Suppressor macrophage treated with lipopolysaccharide for 1 hour (primary cell): Measurements from ENCODE around the gene AP3D1.
"Not testable (repeated sequence)": the region's sequence is repeated elsewhere in the genome, so short reads cannot be mapped to it uniquely, and the experiment has no call there.

ENCODE experiments used
- DNase-seq, 3 donors: peaks; one replicate each; pipeline ENCODE4 v3.0.0-alpha.2; 2020 to 2022

Gene AP3D1

DNA sequence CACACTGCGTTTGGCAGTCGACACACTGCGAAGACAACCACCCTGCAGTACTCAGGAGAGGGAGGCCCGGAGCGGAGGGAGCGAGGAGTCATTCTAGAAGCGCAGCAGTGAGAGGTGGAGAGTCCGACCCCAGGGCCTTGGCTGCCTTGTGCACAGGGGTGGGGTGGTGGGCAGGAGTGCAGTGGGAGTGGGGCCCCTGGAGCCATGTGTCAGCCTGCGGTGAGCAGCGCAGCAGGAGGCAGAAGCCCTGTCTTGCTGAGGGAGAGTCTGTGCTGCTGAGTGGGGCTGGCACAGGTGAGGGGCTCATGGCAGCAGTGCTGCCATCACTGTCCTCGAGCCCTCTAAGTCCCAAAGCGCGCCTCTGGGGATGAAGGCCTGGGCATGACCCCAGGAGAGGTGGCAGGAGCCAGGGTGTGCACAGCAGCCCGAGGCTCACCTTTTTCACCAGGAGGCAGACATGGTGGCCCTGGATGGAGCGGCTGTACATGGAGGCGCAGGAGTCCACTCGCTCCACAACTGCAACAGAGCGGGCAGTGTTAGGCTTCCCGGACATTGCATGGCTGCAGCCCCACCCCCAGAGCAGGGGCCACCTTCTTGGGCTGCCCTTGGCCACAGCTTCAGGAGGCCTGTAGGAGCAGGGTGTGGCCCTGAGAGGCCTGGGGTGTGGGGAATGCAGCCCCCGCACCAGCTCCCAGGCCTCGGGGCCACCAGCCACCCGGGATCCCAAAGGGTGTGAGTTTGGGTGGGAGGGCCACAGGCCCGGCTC, 42.9 kb downstream of the AP3D1 start:
- DNase-seq = no peak

DNA sequence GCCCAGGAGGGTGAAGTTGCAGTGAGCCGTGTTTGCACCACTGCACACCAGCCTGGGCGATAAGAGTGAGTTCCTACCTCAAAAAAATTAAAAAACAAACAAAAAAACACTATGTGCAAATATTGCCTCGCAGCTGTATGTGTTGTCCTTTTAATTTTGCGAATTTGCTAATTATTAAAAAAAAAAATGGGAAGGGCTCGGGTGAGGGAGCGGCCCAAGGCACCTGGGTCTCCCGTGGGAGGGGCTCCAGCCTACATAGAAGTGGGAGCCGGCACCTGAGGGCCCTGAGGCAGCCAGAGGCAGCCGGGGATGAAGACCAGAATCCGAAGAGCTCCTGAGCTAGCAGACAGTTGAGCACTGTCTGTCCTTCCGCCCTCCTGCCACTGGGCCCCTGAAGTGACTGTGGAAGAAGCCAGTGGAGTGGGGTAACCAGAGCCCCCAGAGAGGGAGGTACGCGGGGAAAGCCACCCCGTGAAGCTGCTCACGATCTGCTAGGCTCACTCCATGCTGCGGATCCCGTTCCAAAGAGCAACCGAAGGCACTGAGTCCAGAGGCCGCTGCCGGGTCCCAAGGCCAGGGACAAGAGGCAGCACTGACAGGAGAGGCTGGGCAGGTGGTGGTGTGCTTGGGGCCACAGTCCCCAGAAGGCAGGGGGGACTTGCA, 48.2 kb downstream of the AP3D1 start:
- DNase-seq = no peak

DNA sequence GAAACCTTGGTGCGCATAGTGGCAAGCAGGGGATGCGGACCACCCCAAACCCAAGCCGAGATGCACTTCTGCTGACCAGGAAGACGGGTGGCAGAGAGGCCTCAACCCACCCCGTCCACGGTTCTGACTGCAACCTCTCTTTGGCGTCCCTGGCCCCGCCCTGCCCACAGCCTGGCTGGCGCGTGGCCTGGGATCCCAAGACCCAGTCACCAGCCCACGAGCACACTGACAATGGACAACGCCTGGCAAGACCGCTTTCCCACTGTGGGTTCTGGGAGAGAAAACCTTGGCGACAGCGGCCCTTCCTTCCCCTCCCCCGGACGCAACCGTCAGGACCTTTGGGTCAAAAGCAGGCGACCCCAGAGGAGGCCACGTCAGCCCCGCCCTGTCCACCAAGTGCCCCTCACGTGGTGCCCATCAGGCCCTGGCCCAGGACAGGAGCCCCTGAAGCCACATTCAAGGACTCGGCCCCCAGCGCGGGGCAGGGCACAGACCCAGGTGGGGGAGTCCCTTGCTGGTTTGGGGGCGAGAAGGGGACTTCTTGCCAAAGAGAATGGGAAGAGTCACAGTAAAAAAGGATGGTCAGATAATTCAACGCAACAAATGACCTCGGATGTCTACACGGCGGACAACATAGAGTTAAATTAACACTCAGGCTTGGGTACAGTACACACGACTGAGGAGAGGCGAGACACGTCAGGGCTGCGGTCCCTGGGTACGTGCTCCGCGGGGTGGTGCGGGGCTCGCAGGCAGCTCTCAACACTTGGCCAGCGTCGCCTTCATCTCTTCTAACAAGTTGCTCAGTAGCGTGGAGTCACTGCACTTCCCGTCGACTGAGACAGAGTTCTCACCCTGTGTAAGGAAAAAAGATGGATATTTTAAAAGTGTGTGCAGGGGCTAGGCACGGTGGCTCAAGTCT, 49.7 kb downstream of the AP3D1 start:
- no peak for DNase-seq

GRCh38 chr19:2100719-2101061, 50.7 kb downstream of the AP3D1 start:
- no peak for DNase-seq

DNA sequence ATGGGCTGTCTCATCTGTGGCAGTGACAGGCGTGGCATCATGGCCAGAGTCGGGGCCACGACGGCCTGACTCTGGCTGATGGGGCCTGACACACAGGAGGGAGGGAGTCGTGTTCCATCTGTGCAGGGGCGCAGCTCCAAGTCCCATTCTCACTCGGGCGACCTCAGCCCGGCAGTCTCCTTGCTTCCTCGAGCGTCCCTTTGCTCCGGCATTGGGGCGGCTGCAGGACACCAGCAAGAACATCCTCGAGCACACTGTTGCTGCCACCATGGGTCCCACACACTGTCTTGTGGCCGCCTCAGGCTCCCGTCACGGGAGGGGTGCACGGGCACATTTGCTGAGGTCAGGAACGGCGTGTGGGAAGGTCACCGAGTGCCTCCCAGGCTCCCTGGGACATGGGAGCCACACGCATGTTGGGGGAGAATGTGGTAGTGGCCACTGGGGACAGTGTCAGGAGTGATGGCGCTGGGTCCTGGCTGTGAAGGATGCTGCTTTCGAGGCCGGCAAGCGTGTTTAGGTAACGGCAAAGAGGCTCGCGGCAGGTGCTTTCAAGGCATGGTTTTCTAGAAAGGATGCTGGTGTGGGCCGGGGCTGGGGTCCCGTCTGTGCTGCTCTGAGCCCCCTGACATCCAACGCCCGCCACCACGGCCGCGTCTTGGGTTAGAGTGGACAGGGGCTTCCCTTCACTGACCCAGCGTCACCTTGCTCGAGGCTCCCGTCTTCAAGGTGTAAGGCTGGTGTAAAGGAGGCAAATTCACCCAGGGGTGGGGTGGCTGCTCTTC, 51.2 kb downstream of the AP3D1 start:
- DNase-seq = no peak

GRCh38 chr19:2099054-2099501, 52.3 kb downstream of the AP3D1 start:
- no peak for DNase-seq

GRCh38 chr19:2097886-2098327, 53.5 kb downstream of the AP3D1 start:
- DNase-seq = no peak

GRCh38 chr19:2097203-2097885, 54.0 kb downstream of the AP3D1 start:
- peak in 1 of 3 donors; percentile 39 for DNase-seq

DNA sequence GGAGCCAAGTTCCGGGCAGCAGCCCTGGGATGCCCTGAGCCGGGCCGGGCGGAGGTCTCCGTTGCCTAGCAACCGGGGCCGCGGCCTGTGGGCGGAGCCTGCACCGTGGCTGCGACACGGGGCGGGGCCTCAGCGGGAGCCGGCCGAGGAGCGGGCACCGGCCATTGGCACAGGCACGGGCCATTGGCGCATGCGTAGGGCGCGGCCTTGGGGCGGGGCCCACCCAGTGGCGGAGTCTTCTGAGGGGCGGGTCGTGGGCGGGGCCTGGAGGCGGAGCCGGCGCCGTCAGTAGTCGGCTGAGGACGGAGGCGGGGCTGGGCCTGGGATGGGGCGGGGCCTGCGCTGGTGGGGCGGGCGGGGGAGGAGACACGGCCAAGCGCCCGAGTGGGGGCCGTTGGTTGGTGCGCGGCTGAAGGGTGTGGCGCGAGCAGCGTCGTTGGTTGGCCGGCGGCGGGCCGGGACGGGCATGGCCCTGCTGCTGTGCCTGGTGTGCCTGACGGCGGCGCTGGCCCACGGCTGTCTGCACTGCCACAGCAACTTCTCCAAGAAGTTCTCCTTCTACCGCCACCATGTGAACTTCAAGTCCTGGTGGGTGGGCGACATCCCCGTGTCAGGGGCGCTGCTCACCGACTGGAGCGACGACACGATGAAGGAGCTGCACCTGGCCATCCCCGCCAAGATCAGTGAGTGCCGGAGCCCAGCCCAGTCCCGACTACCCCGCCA, 54.7 kb downstream of the AP3D1 start, which contains the start of gene IZUMO4:
IZUMO4 (plus strand) TSS at position 436 of the 723 bp plus-strand sequence; CDS start at position 467, 31 bp downstream.
- peak; percentile 99 to 100 (median 100) for DNase-seq

GRCh38 chr19:2096034-2096479, 55.3 kb downstream of the AP3D1 start, which contains the start of gene MOB3A:
TSS of gene MOB3A (minus strand) at chr19:2096326. CDS start at chr19:2078560, 17,766 bp downstream.
- peak; percentile 93 to 97 (median 95) for DNase-seq

- peak; percentile 39 to 55 (median 45) for DNase-seq
These were observed 59.3 kb downstream of the AP3D1 start for GRCh38 chr19:2091926-2092525.

DNA sequence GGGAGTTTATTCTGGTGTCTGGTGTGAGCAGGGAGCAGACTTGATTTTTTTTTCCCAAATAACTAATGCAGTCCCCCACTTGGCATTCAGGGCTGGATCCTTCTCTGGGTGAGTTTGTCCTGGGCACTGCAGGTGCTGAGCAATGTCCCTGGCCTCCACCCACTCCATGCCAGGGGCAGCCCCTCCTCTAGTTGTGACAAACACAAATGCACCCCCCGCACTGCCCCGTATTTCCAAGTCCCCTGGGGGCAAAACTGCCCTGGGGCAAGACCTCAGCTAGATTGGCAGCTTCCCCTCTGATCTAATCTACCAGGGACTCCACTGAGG, 61.7 kb downstream of the AP3D1 start:
- no peak for DNase-seq

- no peak for DNase-seq
These were observed 62.2 kb downstream of the AP3D1 start for GRCh38 chr19:2089001-2089711.

DNA sequence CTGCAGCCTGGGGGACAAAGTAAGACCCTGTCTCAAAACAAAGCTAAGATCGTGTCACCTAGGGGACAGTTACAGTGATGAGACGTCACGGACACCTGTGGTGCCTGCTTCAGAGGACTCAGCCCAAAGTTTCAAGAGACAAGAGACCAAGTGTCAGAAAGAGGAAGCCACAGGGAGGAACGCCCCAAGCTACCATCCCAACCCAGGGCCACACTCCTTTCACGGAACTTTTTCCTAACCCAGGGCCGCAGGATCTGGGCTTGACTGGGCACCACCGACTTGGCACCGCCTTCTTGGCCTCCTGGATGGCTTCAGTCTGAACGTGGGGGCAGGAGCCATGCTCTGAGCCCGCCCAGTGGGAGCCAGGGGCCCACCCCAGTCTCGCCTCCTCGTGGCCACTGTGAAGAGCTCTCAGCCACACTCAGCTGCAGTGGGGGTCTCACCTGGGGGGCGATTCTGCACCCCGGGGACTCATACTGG, 63.7 kb downstream of the AP3D1 start:
- peak; percentile 47 to 60 (median 53) for DNase-seq

DNA sequence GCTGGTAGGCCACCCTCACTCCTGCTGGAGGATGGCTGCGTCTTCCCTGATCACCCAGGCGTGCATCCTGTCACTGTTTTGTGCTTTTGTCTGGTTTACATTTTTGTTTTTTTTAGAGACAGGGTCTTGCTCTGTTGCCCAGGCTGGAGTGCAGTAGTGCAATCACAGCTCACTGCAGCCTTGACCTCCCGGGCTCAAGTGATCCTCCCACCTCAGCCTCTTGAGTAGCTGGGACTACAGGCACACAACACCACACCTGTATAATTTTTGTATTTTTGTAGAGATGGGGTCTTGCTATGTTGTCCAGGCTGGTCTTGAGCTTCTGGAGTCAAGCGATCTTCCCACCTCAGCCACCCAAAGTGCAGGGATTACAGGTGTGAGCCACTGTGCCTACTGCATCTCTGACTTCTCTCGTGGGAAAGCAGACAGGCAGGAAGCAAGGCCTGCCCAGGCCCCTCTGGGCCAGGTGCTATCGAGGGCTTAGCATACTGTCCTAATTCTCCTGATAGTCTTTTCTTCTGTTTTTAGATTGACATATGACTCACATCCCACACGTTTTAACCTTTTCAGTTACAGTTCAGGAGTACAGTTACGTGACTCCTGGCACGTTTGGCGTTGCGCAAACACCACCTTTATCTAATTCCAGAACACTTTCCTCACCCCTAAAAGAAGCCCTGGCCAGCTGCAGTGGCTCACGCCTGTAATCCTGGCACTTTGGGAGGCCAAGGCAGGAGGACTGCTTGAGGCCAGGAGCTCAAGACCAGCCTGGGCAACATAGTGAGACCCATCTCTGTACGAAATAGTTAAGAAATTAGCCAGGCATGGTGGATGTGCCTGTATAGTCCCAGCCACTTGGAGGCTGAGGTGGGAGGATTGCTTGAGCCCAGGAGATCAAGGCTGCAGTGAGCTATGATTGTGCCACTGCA, 64.4 kb downstream of the AP3D1 start:
- DNase-seq = not testable (repeated sequence)

DNA sequence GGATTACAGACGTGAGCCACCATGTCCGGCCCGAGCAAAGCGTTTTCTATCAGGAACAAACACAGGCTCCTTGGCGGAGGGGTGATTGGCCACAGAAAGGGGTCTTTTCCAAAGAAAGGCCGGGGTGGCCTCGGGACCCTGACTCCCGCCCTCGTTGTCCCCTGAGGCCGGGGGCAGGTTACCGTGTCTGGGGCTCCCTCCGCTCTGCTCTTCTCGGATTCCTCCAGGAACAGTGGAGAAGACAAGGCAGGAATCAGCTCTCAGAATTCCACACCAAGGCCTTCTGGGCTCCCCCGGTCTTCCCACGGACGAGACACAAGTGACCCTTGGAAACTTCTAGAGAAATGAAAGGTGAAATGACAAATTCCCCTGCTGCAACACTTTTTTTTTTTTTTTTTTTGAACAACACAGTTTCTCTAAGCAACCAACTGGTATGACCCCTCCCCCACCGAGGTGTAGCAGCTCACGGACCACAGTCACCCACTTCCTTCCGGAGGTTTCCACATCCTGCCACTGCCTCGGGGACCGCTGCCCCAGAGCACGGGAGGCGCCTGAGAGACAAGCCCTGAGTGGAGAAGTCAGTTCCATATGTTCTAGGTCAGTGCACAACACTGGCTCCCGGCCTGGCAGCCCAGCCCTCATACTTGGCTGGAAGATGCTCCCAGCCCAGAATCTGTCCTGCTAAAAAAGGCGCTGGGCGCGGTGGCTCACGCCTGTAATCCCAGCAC, 66.2 kb downstream of the AP3D1 start:
- peak; percentile 78 to 86 (median 81) for DNase-seq

- DNase-seq = peak; percentile 59 to 64 (median 60)
These were observed 68.1 kb downstream of the AP3D1 start for GRCh38 chr19:2083174-2083854.
